HT-29 (cell line): Measurements from ENCODE around the gene ASB15. TPM values are rescaled to one million over a fixed set of nuclear protein-coding genes. Genes with fewer than 3 reads are reported as not detected.
"Not testable (repeated sequence)": the region's sequence is repeated elsewhere in the genome, so short reads cannot be mapped to it uniquely, and the experiment has no call there.

ENCODE experiments used
- DNase-seq: peaks from one replicate; pipeline ENCODE4 v3.0.0-alpha.2; 2015; ENCODE audit warnings: low spot score
- total RNA-seq: library from RNA; depleted of rRNA; stranded (reverse); fragments of >200 nt; shearing (Covaris generic); gene quantifications from 2 replicates; pipeline ENCODE4 v1.2.3, GENCODE V29; 2014

The ASB15 gene
- total RNA-seq, 1 experiment from 2014 or later: not detected

GRCh38 chr7:123598657-123599056, 3.0 kb upstream of the ASB15 start:
- no peak for DNase-seq

GRCh38 chr7:123599766-123600165, 1.9 kb upstream of the ASB15 start:
- no peak for DNase-seq

- DNase-seq: no peak
Measured at GRCh38 chr7:123600876-123601275, 745 bp upstream of the ASB15 start.

- no peak for DNase-seq
Measured at GRCh38 chr7:123602648-123603047, 1.0 kb downstream of the ASB15 start.

GRCh38 chr7:123604739-123605138, 3.1 kb downstream of the ASB15 start:
- no peak for DNase-seq

GRCh38 chr7:123607423-123607975, 5.9 kb downstream of the ASB15 start:
- no peak for DNase-seq

GRCh38 chr7:123608991-123609882, 7.6 kb downstream of the ASB15 start:
- no peak for DNase-seq

- DNase-seq: no peak
Measured at GRCh38 chr7:123609883-123610239, 8.2 kb downstream of the ASB15 start.

- DNase-seq: no peak
Measured at GRCh38 chr7:123612024-123612423, 10.4 kb downstream of the ASB15 start.

GRCh38 chr7:123615344-123615743, 13.7 kb downstream of the ASB15 start:
- DNase-seq: no peak

- no peak for DNase-seq
Measured at GRCh38 chr7:123616223-123616622, 14.6 kb downstream of the ASB15 start.

GRCh38 chr7:123621707-123622106, 20.1 kb downstream of the ASB15 start:
- no peak for DNase-seq

- no peak for DNase-seq
Measured at GRCh38 chr7:123622660-123623386, 21.2 kb downstream of the ASB15 start.

GRCh38 chr7:123624527-123625183, 23.0 kb downstream of the ASB15 start:
- peak; percentile 89 for DNase-seq

GRCh38 chr7:123625254-123625653, 23.6 kb downstream of the ASB15 start:
- DNase-seq: no peak

- DNase-seq: no peak
Measured at GRCh38 chr7:123627851-123628250, 26.2 kb downstream of the ASB15 start.

- DNase-seq: no peak
Measured at GRCh38 chr7:123628829-123629228, 27.2 kb downstream of the ASB15 start.

- no peak for DNase-seq
Measured at GRCh38 chr7:123629281-123629680, 27.7 kb downstream of the ASB15 start.

- no peak for DNase-seq
Measured at GRCh38 chr7:123632808-123633207, 31.2 kb downstream of the ASB15 start.

- DNase-seq: no peak
Measured at GRCh38 chr7:123633553-123633952, 31.9 kb downstream of the ASB15 start.

GRCh38 chr7:123634011-123634573, 32.5 kb downstream of the ASB15 start:
- DNase-seq: not testable (repeated sequence)
